Epithelial cell of prostate (primary cell): ENCODE results near the gene IL1R1.
A peak's percentile ranks its signal among the peaks of the same experiment; 100 is the strongest.

Experiments used
- DNase-seq: peaks from one replicate; pipeline ENCODE4 v3.0.0-alpha.2; 2011; ENCODE audit warnings: low read depth, low spot score
- H3K27ac ChIP-seq: fragments of 450-650 bp; 2 replicates; pipeline ENCODE4 v1.5.1; 2017; ENCODE audit warnings: mild to moderate bottlenecking

IL1R1 gene

DNA sequence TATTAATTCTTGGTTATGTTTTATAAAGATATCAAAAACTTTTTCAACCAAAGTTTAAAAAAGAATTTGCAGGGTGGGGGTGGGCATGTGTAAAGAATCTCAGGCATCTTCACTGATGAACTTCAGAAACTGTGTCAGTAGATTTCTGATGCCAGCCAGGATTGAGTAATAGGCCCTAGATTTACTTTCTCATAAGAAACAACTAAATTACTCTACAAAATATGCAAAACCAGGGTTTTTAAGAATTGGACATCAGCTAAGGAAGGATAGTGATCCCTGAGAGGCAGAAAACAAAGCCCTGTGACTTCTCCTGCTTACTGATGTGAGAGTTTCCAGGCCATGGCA lies 11.9 kb upstream of the IL1R1 start:
- no peak overlapping the region for H3K27ac ChIP-seq
- no peak for DNase-seq

DNA sequence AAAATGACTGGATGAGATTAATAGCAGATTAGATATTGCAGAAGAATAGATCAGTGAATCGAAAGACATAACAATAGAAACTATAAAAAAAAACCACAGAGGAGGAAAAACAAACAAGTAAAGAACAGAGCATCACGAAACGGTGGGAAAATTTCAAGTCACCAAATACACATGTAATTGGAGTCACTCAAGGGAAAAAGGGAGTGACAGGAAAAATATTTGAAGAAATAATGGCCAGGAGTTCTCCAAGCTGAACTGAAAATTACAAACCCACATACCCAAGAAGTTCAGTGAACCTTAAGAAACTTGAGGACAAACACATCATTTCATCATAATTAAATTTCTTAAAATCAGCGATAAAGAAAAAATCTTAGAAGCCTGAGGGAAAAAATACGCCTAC lies 11.0 kb upstream of the IL1R1 start:
- no peak for DNase-seq
- no peak overlapping the region for H3K27ac ChIP-seq

DNA sequence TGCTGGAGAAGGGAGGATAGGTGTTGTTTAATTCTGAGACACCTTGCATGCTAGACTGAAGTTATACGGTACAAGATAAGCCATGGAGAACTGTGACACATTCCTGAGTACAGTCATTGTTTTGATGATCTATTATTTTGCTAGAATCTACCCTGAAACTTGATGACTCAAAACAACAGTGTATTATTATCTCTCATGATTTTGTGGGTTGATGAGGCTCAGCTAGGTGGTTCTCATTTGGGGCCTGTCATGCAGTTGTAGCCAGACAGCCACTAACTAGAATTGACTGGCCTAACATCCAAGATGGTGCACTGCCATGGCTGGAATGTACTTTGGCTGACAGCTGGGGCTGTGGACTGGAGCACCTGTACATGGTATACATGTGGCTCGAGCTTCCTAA lies 5.4 kb upstream of the IL1R1 start:
- no peak overlapping the region for H3K27ac ChIP-seq
- DNase-seq, result no peak

DNA sequence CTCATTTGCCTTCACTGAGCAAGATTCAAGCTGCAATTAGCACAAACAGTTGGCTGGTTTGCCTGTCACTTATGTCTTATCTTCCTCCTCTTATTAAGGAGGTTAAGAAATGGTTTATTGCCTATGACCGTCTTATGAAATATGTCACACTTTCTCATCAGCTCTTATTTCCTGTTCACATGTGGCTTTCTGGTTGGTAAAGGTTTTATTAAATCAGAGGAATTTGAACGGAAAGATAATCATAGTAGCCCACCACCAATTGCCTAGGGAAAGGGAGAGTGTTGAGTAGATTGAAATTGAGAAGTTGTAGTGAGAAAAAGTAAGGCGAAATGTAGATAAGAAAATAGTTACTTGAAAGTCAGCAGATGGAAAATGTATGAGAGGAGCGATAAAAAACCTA lies 4.2 kb upstream of the IL1R1 start:
- no peak for DNase-seq
- no peak overlapping the region for H3K27ac ChIP-seq

DNA sequence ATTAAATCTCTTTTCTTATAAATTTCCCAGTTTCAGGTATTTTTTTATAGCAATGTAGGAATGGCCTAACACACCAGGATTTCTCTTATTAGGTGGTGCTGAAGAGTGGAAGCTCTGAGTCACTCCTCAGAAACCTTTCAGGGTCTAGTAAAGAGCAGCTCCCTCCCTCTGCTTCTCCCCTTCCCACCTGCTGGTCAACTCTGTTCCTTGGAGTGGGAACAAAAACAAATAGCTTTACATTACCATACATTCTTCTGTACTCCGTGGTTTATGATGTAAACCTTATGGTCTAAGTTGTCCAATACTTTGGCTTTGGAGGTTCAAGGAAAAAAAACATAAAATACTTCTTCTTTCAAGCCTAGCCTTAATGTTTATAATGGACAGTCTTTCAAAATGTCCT lies 2.7 kb upstream of the IL1R1 start:
- no peak for DNase-seq
- H3K27ac ChIP-seq, result no peak overlapping the region

DNA sequence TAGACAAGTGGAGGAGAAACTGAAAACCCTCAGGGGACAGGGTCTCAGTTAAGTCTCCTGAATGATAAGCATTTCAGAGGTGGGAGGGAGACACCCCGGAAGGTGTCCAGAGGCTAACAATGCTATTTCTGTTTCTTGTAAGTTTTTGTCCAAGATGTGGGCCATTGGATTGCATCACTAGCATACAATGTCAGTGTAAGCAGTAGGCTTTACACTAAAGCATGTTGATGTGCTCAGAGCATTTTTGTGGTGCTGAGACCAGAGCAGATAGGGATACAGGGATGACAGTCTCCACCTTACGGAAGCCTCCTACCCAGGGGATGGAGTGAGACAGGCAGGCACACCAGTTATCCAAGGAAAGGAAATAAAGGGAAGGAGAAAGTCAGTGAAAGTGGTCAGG lies 2.2 kb upstream of the IL1R1 start:
- H3K27ac ChIP-seq, result no peak overlapping the region
- DNase-seq, result no peak

DNA sequence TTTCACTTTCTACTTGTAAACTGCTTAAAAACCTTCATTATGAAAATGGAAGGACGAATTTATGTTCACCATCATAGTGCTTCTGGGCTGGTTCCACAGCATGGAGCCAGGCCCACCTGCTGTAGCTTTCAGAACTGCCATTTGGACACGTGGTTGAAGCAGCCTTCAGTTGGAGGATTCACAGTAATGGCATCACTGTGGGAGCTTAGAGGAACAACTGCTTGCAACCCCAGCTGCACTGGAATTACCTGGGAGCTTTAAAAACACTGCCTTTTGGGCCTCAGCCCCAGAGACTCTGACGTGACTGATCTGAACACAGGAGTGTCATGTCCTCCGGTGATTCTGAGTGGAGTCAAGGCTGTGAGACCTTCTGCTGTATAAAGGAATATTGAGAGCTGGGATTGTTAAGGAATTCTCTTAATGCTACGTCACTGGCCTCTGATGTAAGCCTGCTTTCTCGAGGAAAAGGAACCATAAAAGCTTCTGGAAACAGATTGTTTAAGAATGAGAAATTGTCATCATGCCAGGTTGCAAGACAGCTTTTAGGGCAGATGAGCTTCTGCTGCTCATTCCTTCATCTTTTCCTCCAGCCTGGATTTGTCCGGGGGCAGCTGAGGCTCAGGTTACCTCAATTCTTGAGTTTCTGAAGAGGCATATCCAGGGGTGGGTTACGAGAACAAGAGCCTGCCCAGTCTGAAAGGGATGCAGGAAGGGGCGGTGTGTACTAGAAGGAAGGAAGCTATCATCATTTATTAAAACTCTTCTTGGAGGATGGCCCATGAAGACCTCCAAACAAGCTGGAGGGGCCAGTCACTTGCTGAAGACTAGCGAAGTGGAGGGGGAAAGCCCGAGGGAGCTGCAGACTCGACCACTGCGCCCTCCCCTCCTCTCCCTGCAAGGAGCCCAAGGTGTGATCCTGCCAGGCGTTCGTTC lies 1.3 kb upstream of the IL1R1 start:
- no peak for DNase-seq
- no peak overlapping the region for H3K27ac ChIP-seq

DNA sequence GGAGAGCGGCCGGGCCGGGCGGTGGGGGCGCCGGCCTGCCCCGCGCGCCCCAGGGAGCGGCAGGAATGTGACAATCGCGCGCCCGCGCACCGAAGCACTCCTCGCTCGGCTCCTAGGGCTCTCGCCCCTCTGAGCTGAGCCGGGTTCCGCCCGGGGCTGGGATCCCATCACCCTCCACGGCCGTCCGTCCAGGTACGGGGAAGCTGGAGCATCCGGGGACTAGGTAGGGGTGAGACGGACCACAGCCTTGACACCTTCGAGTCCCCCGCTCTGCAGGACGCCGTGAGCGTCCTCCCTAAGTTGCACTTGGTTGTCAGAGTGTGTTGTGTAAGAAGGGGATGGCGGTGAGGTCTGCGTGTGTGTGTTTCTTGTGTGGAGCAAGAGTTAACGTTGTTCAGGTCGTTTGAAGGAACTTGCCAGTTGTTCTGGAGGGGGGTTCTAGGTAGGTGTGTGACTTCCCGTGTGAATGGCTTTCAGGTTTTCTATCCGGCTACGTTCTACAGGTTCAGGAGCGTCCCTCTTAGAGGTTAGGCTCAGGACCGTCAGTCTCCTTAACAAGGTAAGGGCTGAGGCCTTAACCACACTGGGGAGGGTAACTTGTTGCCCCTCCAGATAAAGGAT lies 393 bp downstream of the IL1R1 start:
- no peak for DNase-seq
- peak overlapping the region; percentile 47 for H3K27ac ChIP-seq

DNA sequence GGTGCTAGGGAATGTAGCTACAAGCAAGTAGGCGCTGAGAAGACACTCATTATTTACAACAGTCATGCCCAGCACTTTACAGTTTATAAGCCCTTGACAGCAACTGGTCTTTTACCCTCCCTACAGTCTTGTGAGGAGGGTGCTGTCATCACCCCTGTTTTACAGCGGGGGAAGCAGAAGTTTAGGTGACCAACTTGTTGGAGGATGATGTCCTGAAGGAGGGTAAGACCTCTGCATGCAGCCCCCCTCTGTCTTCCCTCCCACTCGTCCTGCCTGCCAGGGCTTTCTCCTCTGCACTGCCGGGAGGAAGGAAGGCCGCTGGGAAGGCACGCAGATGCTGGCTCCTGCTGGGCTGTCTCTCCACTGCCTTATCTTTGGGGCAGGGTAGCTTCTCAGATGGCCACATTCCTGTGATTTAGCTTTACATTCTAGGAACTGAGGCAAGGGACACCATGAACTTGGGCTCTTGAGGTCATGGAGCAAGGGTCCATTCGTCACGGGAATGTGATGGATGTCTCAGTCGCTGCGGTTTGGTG lies 972 bp downstream of the IL1R1 start:
- DNase-seq, result no peak
- H3K27ac ChIP-seq, result no peak overlapping the region

DNA sequence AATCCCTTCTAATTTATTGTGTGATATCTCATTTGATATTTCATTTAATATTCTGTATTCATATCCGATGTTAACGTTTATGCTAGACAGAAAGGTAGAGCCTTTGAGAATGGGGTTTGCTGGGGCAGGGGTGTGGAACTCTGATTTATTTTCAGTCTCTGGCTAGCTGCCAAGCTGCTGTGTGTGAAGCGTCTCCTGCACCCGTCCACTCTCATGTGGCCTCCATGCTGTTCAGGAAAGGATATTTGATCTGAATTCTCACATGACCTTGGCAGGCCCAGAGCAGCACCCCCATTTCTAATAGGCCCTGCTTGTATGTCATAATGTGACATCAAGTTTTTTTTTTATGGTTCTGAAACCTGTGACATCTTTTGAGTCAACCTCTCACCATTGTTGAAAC lies 1.6 kb downstream of the IL1R1 start:
- DNase-seq, result no peak
- no peak overlapping the region for H3K27ac ChIP-seq

DNA sequence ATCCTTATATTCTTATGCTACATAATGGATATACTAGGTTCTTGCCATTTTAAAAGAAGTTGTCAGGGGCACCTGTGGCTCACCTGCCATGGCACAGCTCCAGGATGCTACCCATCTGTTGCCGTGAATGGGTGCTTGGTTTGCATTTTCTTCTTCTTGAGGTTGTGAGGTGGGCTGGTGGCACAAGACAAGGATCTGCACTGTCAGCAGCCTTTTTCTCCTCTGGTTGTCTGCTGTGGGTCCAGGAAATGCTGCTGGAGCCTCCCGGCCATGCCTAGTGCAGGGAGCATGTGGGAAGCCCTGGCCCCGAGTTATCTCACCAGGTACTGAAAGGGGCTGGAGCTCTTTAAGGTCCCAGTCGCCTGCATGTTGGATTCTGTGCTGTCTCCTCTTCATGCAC lies 2.6 kb downstream of the IL1R1 start:
- DNase-seq, result no peak
- no peak overlapping the region for H3K27ac ChIP-seq

DNA sequence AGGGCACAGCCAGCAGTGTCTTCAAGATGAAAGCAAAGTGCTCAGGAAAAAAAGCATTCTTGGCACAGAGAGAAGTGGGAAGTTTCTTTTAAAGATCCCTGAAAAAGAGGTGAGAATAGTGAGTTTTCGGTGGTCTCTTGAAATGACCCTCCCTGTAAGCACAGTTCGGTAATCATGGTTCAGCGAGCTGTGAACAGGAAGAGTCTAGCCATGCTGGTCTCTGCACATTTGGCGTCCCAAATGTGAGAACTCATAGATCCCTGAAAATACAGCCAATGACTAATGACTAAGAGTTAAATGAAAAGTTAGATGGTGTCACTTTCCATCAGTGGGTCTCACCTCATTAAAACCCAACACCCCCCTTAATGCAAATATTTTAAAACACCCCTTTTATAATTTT lies 3.4 kb downstream of the IL1R1 start:
- DNase-seq, result no peak

DNA sequence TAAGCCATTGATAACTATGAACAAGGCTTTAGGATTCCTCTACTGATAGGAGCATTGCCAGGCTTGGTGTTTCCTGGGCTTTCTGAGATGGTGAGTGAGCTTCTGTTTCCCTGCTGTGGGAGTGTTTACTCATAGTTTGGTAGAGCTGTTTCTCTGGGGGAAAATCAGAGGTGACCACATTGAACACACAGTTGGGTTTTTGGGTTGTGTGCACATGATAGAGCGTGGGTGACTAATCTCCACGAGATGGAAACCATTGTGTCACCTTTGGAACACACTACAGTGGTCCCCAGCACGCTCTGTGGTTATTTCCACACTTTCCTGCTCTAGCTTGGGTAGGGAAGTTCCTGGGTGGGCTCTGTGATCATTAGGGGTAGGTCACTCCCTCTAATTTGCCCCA lies 5.4 kb downstream of the IL1R1 start:
- H3K27ac ChIP-seq, result no peak overlapping the region
- no peak for DNase-seq

More for the DNA sequence above, 3.4 kb downstream of the IL1R1 start:
- no peak overlapping the region for H3K27ac ChIP-seq

DNA sequence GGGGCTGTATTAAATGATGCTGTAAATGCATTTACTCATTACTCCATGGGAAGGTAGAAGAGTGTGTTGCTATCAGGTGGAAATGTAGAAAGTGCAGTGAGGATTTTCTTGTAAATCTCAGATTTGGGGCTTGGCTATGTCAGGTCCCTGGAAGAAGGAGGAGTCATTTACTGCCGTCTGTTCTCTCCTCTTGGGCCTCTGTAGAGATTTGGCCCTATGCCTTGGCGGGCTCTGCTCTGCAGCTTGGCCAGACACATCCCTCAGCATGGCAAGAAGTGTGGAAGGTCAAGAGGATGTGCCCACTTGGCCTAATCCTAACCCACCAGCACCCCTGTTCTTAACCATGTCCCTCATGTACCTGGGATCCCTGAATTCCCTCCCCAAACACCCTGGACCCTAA lies 6.7 kb downstream of the IL1R1 start:
- no peak for DNase-seq
- no peak overlapping the region for H3K27ac ChIP-seq

DNA sequence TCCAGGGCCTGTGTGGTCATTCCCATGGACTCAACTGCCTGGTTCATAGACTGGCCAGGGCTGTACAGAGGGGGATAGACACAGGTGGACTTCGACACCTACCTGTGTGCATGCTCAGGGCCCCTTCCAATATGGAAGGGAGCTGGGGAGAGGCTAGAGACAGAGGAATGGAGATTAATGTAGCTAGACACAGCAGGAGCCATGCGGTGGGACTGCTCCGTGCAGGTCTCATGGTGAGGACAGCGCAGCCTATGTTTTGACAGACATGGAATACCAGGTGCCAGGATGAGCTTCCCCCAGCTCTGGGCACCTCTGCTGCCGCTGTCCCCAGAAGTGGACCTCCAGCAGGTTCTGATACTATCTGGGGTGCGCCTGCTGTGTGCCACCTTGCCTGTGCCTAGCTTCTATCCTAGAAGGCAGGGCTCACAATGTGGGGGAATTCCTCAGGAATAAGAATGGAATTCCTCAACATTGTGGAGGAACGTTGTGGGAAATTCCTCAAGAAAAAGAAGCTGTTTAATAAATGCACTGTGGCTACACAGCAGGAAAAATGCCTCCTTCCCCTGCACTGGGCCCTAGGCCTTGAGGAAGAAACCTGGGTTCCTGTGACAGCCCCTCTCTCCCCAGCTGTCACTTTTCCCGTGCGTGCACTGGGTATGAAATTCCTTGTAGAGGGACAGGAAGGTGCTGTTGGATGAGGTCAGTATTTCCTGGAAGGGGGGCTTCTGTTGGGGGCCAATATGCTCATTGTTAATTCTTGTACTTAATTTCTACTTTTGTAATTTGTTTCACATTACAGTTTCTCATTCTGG lies 7.3 kb downstream of the IL1R1 start:
- H3K27ac ChIP-seq, result no peak overlapping the region
- no peak for DNase-seq

DNA sequence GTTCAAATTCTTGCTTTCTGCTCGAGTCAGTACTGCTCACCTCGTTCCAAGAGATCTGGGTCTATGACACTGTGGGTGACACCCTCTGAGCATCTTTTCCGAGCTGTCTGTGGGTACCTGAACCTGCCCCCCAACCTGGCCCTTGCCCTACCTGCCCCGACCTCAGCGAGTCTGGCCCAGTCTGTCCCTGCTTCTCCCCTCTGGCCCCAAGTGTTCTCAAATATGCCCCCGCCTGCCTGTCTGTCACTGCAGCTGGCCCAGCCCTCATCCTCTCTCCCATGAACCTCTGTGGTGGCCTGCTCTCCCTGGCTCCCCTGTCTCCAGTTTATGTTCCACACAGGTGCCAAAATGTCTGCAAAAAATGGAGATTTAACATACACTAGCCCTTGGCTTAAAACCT lies 11.8 kb downstream of the IL1R1 start:
- no peak overlapping the region for H3K27ac ChIP-seq
- DNase-seq, result no peak

DNA sequence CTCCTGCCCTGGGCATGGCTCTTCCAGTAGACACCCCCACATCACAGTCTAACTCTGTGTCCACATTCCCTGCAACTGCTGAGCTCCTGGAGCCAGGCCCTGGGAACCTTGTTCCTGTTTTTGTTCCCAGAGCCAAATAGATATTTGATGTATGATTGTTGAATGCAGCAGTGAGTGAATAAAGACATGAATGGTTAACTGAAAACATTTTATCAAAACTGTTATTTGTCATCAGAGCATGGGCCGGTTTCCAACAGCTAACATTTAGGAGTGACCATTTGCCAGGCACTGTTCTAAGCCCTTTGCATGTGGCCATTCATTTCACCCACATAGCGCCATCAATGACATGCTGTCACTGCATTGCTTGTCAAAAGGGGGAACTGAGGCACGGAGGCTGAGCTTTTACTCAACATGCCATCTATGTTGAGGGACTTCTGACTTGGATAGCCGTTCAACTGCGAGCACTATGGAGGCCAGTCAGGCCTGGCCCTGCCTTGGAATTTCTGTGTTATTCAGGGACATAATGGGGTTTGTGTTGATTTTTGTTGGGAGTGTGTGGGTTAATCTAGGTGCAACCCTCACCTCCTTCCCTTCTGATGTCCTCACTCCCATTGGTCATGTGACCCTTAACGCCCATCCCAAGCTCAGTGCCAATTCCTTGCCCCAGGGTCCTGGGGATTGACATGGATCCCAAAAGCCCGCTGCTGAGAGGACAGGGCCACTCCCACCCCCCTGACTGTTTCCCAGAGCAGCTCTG lies 12.6 kb downstream of the IL1R1 start:
- H3K27ac ChIP-seq, result peak overlapping the region; percentile 31
- DNase-seq, result no peak

DNA sequence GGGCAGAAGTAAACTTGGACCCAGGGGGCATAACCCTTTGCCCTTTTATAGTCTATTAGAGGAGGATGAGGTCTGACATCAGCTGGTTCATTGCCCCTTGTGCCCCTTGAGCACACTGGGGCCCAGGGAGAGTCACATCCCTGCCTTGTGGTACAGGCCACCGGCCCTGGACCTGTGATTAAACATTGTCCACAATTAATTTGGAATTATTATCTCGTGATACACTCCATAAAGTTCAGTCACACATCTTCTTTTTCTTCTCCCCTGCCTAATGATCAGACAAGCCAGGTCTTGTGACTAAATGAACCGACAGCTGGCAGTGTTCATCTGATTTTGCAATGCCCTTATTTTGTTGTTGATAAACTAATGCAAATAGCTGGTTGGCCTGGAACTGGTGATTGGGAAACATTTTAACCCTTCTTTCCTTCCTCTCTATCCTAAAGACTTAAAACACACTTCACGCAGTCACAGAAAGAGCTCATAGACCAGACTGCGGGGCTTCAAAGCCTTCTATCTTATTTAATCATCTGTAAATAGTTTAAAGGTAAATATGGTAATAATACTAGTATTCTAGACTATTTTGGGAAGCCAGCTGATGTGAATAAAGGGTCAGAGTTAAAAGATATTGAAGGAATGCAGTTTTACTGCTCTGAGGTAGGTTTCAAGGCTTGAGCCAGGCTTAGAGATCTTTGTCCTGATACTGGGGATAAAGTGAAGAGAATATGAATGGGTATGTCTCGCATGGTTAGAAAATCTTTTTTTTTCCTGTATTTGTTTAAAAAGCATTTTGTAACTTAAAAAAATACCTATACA lies 13.4 kb downstream of the IL1R1 start:
- peak; percentile 44 for DNase-seq
- H3K27ac ChIP-seq, result peak overlapping the region; percentile 31

DNA sequence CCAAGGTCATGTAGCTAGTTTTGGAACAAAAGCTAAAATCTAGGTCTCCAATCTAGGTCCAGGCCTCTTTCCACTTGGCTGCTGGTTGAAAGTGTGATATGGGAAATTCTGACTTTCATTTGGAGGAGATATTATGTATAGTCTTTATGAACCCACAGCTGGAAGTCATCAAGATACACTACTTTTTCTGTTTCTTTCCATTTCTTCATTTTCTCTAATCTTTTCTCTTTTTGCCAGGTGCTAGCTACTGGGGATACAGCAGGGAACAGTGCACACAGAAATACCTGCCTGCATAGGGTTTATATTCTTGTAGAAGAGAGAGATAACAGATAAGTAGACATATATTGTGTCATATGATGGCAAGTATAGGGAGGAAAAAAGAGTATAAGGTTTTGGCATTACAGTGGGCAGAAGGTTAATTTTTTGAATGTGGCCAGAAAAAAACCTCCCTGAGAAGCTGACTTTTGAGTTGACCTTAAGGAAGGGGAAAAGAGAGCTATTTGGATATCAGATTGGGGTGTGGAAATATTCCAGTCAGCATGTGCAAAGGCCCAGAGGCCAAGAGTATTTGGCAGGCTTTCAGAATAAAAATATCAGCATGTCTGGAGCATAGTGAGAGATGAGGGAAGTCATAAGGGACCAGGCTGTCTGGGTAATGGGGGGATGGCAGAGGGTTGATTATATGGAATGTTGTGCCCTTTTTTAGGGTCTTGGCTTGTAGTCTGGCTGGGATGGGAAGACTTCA lies 15.6 kb downstream of the IL1R1 start:
- no peak for DNase-seq
- H3K27ac ChIP-seq, result no peak overlapping the region
